HEK293 (cell line): ENCODE results near the gene NRTN.

Experiments
- BCL11B ChIP-seq: fragments of 450-650 bp; formaldehyde crosslinking; IDR thresholded peaks from 2 replicates; pipeline ENCODE4 v1.5.1; 2016; ENCODE audit warnings: low read depth, missing biosample characterization, missing genetic modification characterization
- GLIS2 ChIP-seq: fragments of 450-650 bp; formaldehyde crosslinking; IDR thresholded peaks from 2 replicates; pipeline ENCODE4 v1.5.1; 2016; ENCODE audit warnings: missing biosample characterization, missing genetic modification characterization
- KLF10 ChIP-seq: fragments of 450-650 bp; IDR thresholded peaks from 2 replicates; pipeline ENCODE4 v1.5.1; 2018; ENCODE audit warnings: missing biosample characterization, mild to moderate bottlenecking, missing genetic modification characterization
- SETDB1 ChIP-seq: IDR thresholded peaks from one replicate; pipeline ENCODE4 v1.6.1; 2017; ENCODE audit warnings: mild to moderate bottlenecking, low read length, moderate library complexity, mixed read lengths; ENCODE audit not compliant: insufficient read length
- SP7 ChIP-seq: fragments of 450-650 bp; formaldehyde crosslinking; IDR thresholded peaks from 2 replicates; pipeline ENCODE4 v1.5.1; 2016; ENCODE audit warnings: missing biosample characterization, missing genetic modification characterization
- YY1 ChIP-seq: fragments of 450-650 bp; formaldehyde crosslinking; IDR thresholded peaks from 2 replicates; pipeline ENCODE4 v1.5.1; 2018; ENCODE audit warnings: missing biosample characterization, missing genetic modification characterization
- ZFP37 ChIP-seq: fragments of 450-650 bp; formaldehyde crosslinking; IDR thresholded peaks from 2 replicates; pipeline ENCODE4 v1.5.1; 2016; ENCODE audit warnings: missing biosample characterization, missing genetic modification characterization
- ZFP69B ChIP-seq: fragments of 450-650 bp; formaldehyde crosslinking; IDR thresholded peaks from 2 replicates; pipeline ENCODE4 v1.5.1; 2016; ENCODE audit warnings: missing biosample characterization, missing genetic modification characterization
- ZNF121 ChIP-seq: fragments of 450-650 bp; formaldehyde crosslinking; IDR thresholded peaks from 2 replicates; pipeline ENCODE4 v1.5.1; 2016; ENCODE audit warnings: missing biosample characterization, missing genetic modification characterization
- ZNF140 ChIP-seq: fragments of 450-650 bp; formaldehyde crosslinking; IDR thresholded peaks from 2 replicates; pipeline ENCODE4 v1.5.1; 2016; ENCODE audit warnings: missing biosample characterization, missing genetic modification characterization
- ZNF146 ChIP-seq: fragments of 450-650 bp; formaldehyde crosslinking; IDR thresholded peaks from 2 replicates; pipeline ENCODE4 v1.5.1; 2016; ENCODE audit warnings: missing biosample characterization, missing genetic modification characterization
- ZNF169 ChIP-seq: fragments of 450-650 bp; formaldehyde crosslinking; IDR thresholded peaks from 2 replicates; pipeline ENCODE4 v1.5.1; 2016; ENCODE audit warnings: missing biosample characterization, missing genetic modification characterization
- ZNF2 ChIP-seq: fragments of 450-650 bp; formaldehyde crosslinking; IDR thresholded peaks from 2 replicates; pipeline ENCODE4 v1.5.1; 2016; ENCODE audit warnings: missing biosample characterization, missing genetic modification characterization
- ZNF239 ChIP-seq: fragments of 450-650 bp; formaldehyde crosslinking; IDR thresholded peaks from 2 replicates; pipeline ENCODE4 v1.5.1; 2016; ENCODE audit warnings: missing biosample characterization, missing genetic modification characterization
- ZNF529 ChIP-seq: fragments of 450-650 bp; formaldehyde crosslinking; IDR thresholded peaks from 2 replicates; pipeline ENCODE4 v1.5.1; 2017; ENCODE audit warnings: missing genetic modification characterization, missing biosample characterization; ENCODE audit not compliant: insufficient replicate concordance
- ZNF548 ChIP-seq: fragments of 450-650 bp; formaldehyde crosslinking; IDR thresholded peaks from 2 replicates; pipeline ENCODE4 v1.5.1; 2016; ENCODE audit warnings: missing biosample characterization, missing genetic modification characterization
- ZNF560 ChIP-seq: fragments of 450-650 bp; formaldehyde crosslinking; IDR thresholded peaks from 2 replicates; pipeline ENCODE4 v1.5.1; 2017; ENCODE audit warnings: missing biosample characterization, missing genetic modification characterization, borderline replicate concordance
- ZNF664 ChIP-seq: fragments of 450-650 bp; formaldehyde crosslinking; IDR thresholded peaks from 2 replicates; pipeline ENCODE4 v1.5.1; 2016; ENCODE audit warnings: missing biosample characterization, missing genetic modification characterization
- ZNF677 ChIP-seq: fragments of 450-650 bp; IDR thresholded peaks from 2 replicates; pipeline ENCODE4 v1.5.0; 2018; ENCODE audit warnings: missing biosample characterization, mild to moderate bottlenecking, missing genetic modification characterization, moderate library complexity
- ZNF747 ChIP-seq: fragments of 450-650 bp; formaldehyde crosslinking; IDR thresholded peaks from 2 replicates; pipeline ENCODE4 v1.5.1; 2016; ENCODE audit warnings: missing biosample characterization, missing genetic modification characterization
- ZNF777 ChIP-seq: fragments of 450-650 bp; formaldehyde crosslinking; IDR thresholded peaks from 2 replicates; pipeline ENCODE4 v1.5.1; 2017; ENCODE audit warnings: missing biosample characterization, missing genetic modification characterization, borderline replicate concordance
- ZNF837 ChIP-seq: fragments of 450-650 bp; formaldehyde crosslinking; IDR thresholded peaks from 2 replicates; pipeline ENCODE4 v1.5.1; 2016; ENCODE audit warnings: missing biosample characterization, missing genetic modification characterization
- ZXDB ChIP-seq: fragments of 450-650 bp; formaldehyde crosslinking; IDR thresholded peaks from 2 replicates; pipeline ENCODE4 v1.5.1; 2016; ENCODE audit warnings: missing biosample characterization, missing genetic modification characterization
- TF ChIP-seq, protein P1 (sequence below): fragments of 450-650 bp; formaldehyde crosslinking; IDR thresholded peaks from 2 replicates; pipeline ENCODE4 v1.5.1; 2016; ENCODE audit warnings: missing biosample characterization, missing genetic modification characterization
- TF ChIP-seq, protein P2 (sequence below): fragments of 450-650 bp; formaldehyde crosslinking; IDR thresholded peaks from 2 replicates; pipeline ENCODE4 v1.5.1; 2016; ENCODE audit warnings: missing biosample characterization, missing genetic modification characterization
- TF ChIP-seq, protein P3 (sequence below): fragments of 450-650 bp; formaldehyde crosslinking; IDR thresholded peaks from 2 replicates; pipeline ENCODE4 v1.5.1; 2016; ENCODE audit warnings: missing biosample characterization, missing genetic modification characterization
- TF ChIP-seq, protein P4 (sequence below): fragments of 450-650 bp; IDR thresholded peaks from 2 replicates; pipeline ENCODE4 v1.5.1; 2018; ENCODE audit warnings: missing biosample characterization, missing genetic modification characterization
- TF ChIP-seq, protein P5 (sequence below): fragments of 450-650 bp; formaldehyde crosslinking; conservative IDR thresholded peaks from 2 replicates; pipeline ENCODE4 v1.5.1; 2016; ENCODE audit warnings: low read depth, missing biosample characterization, missing genetic modification characterization
- TF ChIP-seq, protein P6 (sequence below): fragments of 450-650 bp; formaldehyde crosslinking; IDR thresholded peaks from 2 replicates; pipeline ENCODE4 v1.5.1; 2016; ENCODE audit warnings: missing biosample characterization, missing genetic modification characterization

Gene NRTN

DNA sequence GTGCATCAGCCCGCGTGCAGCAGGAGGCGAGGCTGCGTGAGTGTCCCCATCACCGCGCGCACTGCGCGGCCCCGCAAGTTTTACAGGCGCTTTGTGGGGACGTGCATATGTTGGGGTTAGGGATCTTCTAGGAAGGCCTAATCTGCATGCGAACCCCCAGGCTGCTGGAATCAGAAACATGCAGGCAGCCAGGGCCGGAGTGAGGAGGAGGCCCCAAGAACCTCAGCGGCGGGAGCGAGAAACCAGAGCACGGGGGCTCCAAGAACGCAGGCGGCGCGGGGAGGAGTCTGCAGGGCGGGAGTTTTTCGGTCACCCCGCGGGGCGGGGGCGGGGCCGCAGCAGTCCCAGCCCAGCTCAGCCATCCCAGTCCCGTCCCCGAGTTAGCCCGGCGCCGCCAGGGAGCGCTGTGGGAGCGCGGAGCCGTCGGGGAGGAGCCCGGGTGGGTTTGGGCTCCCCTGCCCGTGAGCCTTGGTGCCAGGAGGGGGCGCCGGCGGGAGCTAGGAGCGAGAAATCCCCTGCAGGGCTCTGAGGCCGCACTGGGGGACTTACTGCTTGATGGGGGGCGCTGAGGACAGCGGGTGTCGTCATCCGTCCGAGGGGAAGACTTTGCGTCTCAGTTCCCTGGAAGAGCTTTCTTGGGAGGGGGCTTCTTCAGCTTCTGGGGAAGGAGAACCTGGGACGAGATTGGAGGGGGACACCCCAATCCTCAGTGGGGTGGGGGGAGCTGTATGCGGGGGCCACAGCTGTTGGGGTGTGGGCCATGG lies 933 bp upstream of the NRTN start (continued):
- TF ChIP-seq ZNF548 (tag by site-specific recombination) (no peak), YY1 (tag by site-specific recombination) (peak; percentile 41; the same call in 1 of the 2 replicates), ZFP69B (tag by site-specific recombination) (peak; percentile 48; the same call in 1 of the 2 replicates), ZNF140 (no peak), SETDB1 (no peak), ZNF239 (tag by site-specific recombination) (no peak), ZNF121 (tag by site-specific recombination) (no peak), ZNF560 (tag by site-specific recombination) (no peak), ZNF169 (tag by site-specific recombination) (no peak), ZNF677 (tag by site-specific recombination) (no peak), ZNF146 (tag by site-specific recombination) (no peak), ZNF529 (tag by site-specific recombination) (no peak), ZXDB (tag by site-specific recombination) (peak; percentile 76; the same call in 1 of the 2 replicates), ZNF664 (tag by site-specific recombination) (no peak), ZNF777 (tag by site-specific recombination) (peak; percentile 70; the same call in 1 of the 2 replicates), ZFP37 (tag by site-specific recombination) (peak; percentile 87; the same call in 1 of the 2 replicates), ZNF2 (tag by site-specific recombination) (peak; percentile 93), SP7 (tag by site-specific recombination) (peak; percentile 86), KLF10 (tag by site-specific recombination) (peak; percentile 87), BCL11B (no peak), ZNF837 (tag by site-specific recombination) (no peak), ZNF747 (no peak), GLIS2 (tag by site-specific recombination) (peak; percentile 96)
- TF ChIP-seq, protein P1, sequence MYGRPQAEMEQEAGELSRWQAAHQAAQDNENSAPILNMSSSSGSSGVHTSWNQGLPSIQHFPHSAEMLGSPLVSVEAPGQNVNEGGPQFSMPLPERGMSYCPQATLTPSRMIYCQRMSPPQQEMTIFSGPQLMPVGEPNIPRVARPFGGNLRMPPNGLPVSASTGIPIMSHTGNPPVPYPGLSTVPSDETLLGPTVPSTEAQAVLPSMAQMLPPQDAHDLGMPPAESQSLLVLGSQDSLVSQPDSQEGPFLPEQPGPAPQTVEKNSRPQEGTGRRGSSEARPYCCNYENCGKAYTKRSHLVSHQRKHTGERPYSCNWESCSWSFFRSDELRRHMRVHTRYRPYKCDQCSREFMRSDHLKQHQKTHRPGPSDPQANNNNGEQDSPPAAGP (tag by site-specific recombination), result peak; percentile 86
- TF ChIP-seq, protein P2, sequence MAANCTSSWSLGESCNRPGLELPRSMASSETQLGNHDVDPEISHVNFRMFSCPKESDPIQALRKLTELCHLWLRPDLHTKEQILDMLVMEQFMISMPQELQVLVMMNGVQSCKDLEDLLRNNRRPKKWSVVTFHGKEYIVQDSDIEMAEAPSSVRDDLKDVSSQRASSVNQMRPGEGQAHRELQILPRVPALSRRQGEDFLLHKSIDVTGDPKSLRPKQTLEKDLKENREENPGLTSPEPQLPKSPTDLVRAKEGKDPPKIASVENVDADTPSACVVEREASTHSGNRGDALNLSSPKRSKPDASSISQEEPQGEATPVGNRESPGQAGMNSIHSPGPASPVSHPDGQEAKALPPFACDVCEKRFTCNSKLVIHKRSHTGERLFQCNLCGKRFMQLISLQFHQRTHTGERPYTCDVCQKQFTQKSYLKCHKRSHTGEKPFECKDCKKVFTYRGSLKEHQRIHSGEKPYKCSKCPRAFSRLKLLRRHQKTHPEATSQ (tag by site-specific recombination), result 0 out of 2 replicates have a peak, but pooled peaks have one; percentile 18
- TF ChIP-seq, protein P3, sequence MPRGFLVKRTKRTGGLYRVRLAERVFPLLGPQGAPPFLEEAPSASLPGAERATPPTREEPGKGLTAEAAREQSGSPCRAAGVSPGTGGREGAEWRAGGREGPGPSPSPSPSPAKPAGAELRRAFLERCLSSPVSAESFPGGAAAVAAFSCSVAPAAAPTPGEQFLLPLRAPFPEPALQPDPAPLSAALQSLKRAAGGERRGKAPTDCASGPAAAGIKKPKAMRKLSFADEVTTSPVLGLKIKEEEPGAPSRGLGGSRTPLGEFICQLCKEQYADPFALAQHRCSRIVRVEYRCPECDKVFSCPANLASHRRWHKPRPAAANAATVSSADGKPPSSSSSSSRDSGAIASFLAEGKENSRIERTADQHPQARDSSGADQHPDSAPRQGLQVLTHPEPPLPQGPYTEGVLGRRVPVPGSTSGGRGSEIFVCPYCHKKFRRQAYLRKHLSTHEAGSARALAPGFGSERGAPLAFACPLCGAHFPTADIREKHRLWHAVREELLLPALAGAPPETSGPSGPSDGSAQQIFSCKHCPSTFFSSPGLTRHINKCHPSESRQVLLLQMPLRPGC (tag by site-specific recombination), result peak; percentile 18; the same call in 1 of the 2 replicates
- TF ChIP-seq, protein P4, sequence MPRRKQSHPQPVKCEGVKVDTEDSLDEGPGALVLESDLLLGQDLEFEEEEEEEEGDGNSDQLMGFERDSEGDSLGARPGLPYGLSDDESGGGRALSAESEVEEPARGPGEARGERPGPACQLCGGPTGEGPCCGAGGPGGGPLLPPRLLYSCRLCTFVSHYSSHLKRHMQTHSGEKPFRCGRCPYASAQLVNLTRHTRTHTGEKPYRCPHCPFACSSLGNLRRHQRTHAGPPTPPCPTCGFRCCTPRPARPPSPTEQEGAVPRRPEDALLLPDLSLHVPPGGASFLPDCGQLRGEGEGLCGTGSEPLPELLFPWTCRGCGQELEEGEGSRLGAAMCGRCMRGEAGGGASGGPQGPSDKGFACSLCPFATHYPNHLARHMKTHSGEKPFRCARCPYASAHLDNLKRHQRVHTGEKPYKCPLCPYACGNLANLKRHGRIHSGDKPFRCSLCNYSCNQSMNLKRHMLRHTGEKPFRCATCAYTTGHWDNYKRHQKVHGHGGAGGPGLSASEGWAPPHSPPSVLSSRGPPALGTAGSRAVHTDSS, result no peak
- TF ChIP-seq, protein P5, sequence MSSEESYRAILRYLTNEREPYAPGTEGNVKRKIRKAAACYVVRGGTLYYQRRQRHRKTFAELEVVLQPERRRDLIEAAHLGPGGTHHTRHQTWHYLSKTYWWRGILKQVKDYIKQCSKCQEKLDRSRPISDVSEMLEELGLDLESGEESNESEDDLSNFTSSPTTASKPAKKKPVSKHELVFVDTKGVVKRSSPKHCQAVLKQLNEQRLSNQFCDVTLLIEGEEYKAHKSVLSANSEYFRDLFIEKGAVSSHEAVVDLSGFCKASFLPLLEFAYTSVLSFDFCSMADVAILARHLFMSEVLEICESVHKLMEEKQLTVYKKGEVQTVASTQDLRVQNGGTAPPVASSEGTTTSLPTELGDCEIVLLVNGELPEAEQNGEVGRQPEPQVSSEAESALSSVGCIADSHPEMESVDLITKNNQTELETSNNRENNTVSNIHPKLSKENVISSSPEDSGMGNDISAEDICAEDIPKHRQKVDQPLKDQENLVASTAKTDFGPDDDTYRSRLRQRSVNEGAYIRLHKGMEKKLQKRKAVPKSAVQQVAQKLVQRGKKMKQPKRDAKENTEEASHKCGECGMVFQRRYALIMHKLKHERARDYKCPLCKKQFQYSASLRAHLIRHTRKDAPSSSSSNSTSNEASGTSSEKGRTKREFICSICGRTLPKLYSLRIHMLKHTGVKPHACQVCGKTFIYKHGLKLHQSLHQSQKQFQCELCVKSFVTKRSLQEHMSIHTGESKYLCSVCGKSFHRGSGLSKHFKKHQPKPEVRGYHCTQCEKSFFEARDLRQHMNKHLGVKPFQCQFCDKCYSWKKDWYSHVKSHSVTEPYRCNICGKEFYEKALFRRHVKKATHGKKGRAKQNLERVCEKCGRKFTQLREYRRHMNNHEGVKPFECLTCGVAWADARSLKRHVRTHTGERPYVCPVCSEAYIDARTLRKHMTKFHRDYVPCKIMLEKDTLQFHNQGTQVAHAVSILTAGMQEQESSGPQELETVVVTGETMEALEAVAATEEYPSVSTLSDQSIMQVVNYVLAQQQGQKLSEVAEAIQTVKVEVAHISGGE (tag by site-specific recombination), result peak; percentile 51
- TF ChIP-seq, protein P6, sequence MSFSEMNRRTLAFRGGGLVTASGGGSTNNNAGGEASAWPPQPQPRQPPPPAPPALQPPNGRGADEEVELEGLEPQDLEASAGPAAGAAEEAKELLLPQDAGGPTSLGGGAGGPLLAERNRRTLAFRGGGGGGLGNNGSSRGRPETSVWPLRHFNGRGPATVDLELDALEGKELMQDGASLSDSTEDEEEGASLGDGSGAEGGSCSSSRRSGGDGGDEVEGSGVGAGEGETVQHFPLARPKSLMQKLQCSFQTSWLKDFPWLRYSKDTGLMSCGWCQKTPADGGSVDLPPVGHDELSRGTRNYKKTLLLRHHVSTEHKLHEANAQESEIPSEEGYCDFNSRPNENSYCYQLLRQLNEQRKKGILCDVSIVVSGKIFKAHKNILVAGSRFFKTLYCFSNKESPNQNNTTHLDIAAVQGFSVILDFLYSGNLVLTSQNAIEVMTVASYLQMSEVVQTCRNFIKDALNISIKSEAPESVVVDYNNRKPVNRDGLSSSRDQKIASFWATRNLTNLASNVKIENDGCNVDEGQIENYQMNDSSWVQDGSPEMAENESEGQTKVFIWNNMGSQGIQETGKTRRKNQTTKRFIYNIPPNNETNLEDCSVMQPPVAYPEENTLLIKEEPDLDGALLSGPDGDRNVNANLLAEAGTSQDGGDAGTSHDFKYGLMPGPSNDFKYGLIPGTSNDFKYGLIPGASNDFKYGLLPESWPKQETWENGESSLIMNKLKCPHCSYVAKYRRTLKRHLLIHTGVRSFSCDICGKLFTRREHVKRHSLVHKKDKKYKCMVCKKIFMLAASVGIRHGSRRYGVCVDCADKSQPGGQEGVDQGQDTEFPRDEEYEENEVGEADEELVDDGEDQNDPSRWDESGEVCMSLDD, result peak; percentile 96
